Measurements from ENCODE around the gene FAM184B.

FAM184B gene

DNA sequence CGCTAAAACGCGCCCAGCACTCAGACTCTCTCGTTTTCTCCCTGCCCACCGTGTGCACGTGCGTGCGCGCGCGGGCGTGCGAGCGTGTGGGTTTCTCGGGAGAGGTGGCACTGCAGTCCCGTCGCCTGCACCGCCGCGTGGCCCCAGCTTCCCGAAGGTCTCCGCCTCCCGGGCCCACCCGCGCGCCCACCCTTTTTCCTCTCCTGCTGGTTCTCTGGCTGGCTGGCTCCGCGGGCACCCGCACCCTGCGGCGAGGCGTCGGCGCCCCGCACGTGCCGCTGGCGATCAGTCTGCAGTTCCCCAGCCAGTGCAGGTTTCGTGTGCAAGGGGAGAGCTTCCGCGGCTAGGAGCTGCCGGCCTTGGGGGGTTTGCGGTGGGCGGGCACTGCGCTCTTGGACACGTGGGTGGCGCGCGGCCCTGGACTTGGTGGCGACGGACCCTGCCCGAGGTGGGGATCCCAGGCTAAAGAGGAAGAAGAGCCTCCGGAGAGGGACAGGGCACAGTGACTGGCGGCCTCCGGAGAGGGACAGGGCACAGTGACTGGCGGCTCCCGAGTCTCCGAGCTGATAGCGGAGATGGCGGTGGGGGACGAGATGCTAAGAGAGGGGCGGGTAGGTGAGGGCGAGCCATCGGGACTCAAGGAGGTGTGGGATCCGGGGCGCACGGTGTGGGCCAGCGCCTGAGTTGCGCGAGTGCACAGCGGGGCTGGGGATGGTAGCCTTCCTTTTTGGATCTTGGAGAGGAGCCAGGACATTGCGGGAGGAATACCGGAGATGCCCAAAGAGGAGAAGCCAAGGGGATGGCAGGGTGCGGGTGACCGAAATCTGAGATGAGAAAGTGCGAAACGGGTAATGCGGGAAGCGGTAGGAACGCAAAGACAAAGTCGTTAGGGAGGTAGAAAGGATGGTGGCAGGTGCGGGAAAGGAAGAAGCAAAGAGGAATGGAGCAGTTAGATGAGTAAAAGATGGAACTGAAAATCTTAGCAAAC is at the start of gene FAM184B:
TSS of gene FAM184B (minus strand) at position 322 of the 988 bp plus-strand sequence. CDS start 322 bp downstream, outside the sequence.
- no peak for DNase-seq

DNA sequence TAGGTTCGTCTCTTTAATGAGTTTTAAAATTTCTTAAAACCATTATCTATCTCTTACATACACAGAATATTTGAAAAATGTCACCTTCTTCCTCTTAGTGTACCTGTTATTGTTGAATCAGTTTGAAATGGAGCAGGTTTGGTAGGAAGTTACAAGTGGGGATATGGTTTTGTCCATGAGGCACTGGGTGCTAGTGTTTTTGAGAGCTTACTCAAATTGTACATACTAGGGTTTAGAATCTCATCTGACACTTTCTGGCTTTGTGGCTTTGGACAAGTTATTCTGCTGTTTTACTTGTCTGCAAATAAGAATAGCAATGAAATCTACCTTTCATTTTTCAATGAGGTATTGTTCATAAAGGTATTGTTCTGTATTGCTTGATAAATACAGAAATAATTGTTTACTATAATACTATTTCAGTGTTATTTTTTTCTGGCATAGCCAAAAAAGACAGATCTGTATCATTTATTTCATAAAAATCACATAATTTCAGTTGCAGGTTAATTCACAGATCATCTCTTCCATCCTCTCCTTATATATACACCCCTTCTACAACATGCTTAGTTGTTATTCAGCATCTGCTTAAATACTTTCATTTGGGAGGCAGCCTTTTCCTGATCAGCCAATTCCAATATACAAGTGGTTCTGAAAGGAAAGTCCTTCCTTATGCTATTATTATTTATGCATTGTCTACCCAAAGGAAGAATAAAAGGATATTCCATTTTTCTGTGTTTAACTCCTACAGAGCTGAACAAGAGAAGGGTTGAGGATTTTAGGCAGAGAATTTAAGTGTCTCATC is 42.6 kb upstream of the FAM184B start:
- DNase-seq: no peak

DNA sequence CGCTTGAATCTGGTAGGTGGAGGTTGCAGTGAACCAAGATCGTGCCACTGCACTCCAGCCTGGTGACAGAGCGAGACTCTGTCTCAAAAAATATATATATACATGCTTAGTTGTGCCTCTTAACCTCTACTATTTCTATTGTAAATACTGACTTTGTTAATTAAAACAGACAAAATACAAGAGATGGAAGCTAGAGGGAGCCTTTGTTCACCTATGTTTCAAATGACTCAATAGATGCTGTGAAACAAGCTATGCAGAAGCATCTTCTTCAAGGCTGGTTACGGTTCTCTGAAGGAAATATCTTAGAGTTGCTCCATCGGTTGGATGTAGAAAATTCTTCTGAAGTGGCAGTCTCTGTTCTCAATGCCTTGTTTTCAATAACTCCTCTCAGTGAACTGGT is 35.6 kb upstream of the FAM184B start:
- no peak for DNase-seq

DNA sequence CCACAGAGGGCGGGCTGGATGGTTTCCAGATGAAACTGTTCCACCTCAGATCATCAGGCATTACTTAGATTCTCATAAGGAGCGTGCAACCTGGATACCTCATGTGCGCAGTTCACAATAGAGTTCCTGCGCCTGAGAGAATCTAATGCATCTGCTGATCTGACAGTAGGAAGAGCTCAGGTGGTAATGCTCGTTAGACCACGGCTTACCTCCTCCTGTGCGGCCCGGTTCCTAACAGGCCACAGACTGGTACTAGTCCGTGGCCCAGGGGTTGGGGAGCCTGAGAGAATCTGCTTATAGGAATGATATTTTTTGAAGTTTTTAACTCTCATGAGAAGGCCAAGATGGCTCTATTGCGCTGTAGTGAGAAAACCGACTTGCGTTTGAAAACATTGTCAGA is 34.7 kb upstream of the FAM184B start:
- no peak for DNase-seq

DNA sequence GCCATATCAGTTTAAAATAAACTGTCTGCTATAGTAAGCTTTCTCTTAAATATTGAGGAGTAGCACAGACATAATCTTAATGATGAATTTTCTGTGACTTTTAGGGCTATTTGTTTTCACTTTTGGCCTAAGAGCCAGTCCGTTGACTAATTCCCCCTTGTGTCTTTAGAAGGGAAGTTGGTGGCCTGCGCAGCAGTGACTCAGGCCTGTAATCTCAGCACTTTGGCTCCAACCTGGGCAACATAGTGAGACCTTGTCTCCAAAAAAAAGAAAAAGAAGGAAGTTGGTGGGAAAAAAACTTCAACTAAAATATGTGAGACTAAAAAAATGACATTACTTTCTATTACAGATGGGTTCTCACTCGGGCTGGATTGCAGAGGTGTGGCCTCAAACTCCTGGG is 32.7 kb upstream of the FAM184B start:
- DNase-seq: no peak

DNA sequence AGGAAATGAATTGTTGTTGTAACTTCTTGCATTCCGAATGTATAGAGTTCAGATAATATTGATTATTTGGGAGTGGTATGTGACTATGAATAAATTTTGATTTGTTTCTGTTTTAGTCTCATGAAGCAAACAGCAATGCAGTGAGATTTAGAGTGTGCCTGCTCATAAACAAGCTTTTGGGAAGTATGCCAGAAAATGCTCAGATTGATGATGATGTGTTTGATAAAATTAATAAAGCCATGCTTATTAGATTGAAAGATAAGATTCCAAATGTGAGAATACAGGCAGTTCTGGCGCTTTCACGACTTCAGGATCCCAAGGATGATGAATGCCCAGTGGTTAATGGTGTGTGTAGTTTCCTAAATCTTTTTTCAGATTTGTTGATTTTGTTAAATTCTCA is 31.4 kb upstream of the FAM184B start:
- no peak for DNase-seq

DNA sequence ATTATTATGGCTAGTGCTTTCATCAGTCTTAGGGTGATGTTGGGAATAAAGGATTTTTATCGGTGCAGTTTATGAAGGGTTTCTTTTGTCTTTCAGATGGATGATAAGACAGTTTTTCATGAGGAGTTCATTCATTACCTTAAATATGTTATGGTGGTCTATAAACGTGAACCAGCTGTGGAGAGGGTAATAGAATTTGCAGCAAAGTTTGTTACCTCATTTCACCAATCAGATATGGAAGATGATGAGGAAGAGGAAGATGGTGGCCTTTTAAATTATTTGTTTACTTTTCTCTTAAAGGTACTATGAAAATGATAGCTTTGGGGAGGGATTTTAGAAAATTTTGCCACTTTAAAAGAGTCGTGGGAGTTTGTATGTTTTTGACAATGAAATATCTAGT is 30.7 kb upstream of the FAM184B start:
- DNase-seq: no peak

DNA sequence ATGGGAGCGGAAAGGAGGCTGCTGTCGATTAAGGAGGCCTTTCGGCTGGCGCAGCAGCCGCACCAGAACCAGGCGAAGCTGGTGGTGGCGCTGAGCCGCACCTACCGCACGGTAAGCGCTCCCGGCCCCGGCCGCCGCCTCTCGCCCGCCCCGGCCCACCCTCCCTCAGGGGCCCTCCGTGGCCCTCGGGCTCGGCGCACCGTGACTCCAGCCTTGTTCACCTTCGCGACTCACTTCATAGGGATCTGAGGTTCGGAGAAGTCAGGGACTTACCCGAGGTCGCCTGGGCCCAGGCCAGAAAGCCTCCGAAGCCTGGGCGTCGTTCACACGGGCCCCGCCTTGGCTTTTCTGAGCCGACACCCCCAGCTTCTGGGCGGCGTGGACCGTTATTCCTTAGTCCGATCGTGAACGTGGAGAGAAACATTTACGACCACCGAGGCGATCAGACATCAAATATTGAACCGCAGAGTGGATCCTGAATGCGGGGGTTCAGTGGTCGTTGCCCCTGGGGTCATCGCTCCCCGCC is 29.7 kb upstream of the FAM184B start:
- DNase-seq: no peak

DNA sequence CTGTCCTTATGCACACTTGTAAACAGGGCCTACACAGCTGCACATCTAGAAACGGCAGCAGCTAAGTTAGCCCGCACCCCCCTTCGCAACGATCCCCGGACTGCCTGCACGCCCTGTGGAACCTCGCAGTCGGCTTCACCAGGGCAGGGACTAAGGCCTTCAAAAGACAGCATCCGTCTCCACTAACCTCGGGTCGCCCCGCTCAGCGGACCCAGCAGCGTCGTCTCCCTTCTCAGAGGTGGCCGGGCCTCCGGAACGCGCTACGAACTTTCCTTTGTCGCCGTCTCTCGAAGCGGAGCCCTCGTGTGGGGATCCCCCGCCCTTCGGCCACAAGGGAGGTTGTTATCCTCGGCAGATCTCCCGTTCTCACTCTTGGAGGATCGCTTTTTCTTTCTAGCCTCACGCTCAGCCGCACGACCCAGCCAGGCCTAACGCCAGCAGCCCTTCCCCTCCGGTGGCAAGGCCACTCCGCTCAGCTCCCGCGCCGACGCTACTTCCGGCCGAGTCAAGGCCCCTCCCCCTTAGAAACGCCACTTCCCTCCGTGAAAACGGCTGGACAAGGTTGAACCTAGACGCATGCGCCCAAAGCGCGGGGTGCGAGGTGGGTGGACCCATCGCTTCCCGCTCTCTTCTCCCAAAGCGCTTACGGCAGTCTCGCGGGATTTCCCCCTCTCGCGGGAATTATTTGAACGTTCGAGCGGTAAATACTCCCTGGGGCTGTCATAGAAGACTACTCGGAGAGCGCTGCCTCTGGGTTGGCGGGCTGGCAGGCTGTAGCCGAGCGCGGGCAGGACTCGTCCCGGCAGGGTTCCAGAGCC is 29.0 kb upstream of the FAM184B start, which contains the start of the genes DCAF16 and NCAPG:
TSS of gene DCAF16 (minus strand) at position 498 of the 818 bp plus-strand sequence. CDS start 6,616 bp downstream, outside the sequence.
TSS of gene NCAPG (plus strand) at position 720 of the 818 bp plus-strand sequence. CDS start 99 bp downstream, outside the sequence.
- peak; percentile 99 for DNase-seq

DNA sequence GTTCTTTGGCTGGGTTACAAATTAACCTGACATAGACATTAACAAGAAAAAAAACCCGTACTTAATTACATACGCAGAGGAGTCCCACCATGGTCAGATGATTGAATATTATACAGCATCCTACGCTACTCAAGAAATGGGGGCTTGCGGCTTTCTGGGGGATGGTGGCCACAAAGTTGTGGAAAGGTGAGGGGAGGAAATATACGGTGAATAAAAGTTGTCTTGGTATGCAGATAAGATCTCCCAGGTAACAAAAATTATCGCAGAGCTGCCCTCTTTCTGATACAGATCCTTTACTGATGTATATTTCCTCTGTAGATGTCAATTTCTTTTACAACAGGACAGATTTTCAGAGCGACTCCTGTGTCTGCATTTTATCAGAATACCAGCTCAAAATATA is 28.2 kb upstream of the FAM184B start:
- DNase-seq: no peak

DNA sequence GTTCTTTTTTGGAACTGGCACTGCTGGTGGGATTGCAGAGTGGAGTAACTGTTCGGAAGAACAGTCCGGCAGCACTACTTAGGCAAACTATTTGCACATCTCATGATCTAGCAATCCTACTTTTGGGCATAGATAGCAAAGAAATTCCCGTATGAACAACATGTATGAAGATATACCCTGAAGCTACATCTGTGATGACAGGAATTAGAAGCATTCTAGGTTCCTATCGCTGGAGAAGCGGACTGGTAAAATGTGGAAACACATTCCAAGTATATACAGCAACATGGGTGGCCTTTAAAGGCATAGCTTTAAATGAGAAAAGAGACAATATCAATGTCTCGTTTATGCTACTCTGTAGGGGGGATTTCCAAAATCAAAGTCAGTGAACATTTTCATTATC is 26.0 kb upstream of the FAM184B start:
- no peak for DNase-seq

DNA sequence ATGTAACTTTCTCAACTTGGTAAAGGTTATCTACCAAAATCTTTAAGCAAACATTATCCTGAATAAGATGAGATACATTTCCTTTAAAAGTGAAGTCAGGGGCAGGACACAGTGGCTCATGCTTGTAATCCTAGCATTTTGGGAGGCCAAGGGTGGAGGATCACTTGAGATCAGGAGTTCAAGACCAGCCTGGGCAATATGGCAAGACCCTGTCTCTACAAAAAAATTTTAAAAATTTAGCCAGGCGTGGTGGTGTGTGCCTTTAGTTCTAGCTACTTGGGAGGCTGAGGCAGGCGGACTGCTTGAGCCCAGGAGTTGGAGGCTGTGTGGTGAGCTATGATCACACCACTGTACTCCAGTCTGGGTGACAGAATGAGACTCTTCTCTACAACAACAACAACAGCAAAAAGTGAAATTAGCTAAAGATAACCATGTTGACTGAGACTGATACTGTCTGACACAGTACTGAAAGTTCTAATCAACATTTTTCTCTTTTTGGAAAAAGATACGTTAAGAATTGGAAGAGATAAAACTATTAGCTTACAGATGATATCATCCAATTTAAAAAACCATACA is 24.2 kb upstream of the FAM184B start:
- DNase-seq: no peak

DNA sequence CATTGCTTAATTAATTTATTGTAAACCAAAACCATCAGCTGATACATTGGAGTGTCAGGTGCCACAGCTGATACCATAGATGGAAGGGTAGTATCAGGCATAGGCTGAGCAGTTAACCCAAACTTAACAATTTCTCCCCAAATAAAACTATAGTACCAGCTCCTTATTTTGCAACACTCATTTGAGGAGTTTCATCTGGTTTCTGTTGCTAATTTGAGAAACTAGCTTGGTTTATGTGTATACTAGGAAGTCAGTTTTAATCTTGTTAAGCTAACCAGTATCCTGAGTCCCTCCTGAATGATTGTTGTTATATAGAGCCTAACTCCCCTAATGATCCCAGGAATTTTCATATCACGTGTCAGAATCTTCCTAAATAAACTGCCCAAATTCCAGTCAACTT is 16.4 kb upstream of the FAM184B start:
- DNase-seq: no peak

DNA sequence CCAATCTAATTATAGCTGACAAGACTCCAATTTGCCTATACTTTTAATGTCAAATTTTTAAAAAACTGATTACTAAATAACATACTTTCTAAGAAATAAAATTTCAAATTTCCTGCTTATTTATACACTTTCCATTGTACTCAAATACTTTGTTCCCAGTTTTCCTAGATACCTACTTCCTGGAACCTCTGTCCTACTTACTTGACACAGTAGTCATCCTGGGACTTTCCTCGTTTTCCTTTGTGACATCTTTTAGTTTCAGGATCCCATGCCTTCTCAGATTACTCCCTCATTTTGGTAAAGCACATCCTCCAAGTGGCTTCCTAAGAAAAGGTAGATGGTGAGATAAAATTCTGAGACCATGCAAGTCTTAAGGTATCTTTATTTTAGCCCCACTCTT is 13.3 kb upstream of the FAM184B start:
- no peak for DNase-seq

DNA sequence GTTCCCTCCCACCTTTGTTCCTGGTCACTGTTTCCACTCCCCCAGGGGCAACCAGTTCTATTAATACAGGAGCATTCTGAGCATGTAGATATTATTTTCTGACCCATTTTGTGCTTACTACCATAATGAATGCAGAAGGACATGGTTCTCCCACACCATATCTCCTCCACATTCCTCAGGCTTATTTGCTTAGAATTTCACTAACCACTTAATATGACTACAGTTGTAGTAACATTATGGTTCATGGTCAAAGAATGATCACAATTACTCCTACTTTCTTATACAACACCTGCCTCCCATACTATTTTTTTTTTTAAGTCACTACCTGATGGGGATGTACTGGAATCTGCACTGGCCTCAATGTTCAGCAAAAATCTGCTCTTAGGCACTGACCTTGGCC is 7.5 kb upstream of the FAM184B start:
- DNase-seq: no peak

DNA sequence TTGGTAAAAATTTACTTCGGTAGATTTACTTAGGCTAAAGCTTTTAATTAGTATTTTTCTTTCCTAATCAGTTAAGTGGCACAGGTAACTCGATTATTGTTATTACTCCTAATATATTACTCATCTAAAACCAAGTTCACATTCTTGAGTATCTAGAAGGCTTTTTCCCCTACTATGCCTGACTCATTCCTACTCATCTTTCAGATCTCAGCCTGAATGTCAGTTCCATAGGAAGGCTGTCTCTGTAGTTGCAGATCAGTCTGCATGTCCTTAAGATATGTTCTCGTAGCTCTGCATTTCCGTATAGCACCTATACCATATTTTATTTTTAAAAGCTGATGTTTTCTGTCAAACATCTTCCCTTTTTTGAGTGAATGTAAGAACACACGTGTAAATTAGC is 5.9 kb upstream of the FAM184B start:
- no peak for DNase-seq

DNA sequence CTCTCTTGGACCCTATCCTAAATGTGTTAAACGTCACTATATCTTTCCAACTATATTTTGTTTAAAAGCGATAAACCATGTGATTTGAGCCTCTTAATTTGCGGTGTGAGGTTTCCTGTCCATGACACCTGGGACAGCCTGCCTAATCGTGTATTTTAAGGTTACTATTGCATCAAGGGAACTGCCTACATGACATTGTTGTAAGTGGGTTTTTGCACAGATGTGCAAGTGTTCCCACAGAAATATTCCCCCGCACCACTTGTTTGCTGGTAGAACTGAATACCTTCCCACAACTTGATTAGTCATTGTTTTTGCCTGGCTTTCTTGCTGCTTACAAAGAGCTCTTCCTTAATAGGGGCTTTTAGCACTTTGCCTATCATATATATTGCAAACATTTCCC is 5.1 kb upstream of the FAM184B start:
- no peak for DNase-seq

DNA sequence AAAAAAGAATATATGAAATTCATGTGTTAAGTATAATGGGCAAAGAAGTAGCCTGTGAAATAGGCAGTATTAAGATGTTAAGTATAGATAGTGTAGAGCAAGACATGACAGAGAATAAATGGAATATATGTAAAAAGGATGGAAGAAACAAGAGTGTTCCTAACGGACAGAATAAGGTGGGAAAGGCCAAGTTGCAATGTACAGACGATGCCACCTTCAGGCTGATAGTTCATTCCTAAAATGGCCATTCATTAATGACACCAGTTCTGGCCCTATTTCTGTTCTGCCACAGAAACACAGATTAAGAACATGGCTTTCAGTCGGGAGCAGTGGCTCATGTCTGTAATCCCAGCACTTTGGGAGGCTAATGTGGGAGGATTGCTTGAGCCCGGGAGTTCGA is 4.4 kb upstream of the FAM184B start:
- DNase-seq: no peak

DNA sequence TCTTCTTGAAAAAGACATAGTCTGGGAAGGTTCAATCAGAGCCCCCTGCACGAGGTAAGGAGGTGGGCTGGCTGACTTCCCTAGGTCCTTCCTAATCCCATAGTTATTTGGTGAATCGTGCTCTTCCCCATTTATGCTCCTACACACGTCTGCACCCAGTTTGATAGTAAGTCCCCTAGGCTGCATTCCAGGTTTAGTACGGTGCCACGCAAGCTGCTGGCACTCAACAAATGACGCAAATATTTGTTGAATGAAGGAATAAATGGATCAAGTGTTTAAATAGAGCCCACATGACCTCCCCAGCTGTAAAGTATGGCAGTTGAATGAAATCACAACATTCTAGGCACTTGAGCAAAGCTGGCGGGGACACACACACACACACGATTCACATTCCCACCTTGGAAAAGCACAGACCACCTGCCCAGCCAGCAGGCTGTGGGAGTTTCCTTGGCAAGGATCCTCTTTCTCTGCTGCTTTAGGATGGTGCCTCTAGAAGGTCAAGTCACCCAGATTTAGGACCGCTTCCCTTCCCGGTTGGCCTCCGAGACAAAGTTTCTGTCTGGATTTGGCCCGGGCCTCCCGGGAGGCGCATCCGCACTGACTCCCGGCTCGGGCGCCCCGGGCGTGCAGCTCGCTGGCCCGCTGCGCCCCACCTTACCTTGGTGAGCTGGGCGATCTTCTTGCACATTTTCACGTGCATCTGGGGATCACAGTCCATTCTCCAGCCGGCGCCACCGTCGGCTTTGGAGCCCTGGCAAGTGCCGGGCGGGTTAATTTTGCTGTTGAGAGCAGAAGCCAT is 721 bp downstream of the FAM184B start:
- DNase-seq: no peak

DNA sequence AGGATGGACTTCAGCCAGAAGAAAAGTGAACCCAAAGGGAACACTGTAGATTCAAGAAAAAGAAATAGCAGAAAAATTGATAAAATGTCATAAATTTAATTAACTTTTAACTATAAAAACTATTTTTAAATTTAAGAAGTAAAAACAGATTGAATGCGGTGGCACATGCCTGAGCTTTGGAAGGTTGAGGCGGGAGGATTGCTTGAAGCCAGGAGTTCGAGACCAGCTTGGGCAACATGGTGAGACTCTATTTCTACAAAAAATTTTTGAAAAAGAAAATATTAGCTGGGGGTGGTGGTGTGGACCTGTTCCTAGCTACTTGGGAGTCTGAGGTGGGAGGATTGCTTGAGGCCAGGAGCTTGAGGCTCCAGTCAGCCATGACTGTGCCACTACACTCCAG is 3.0 kb downstream of the FAM184B start:
- no peak for DNase-seq

DNA sequence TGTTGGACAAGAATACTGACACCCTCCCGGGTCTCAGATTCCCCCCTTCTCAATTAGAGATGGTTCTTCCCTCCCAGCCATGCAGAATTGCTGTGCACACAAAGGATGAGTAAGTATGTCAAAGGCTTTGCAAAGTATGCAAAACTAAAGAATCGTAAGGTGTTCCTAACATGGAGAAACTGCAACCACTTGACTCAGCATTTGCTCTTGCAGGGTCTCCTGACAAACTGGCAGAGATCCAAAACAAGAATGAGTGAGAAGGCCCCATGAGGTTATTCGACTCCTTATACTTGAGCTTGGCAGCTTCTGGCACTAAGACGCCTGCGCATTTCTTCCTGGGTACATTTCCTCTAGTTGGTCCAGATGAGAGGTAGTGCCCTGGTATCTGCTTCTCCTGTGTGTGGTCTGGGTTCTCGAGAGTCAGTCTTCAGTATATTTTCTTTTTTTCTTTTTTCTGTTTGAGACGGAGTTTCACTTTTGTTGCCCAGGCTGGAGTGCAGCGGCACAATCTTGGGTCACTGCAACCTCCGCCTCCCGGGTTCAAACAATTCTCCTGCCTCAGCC is 8.2 kb downstream of the FAM184B start:
- DNase-seq: no peak
